Colonic mucosa (tissue), 4 donors: Measurements from ENCODE around the gene GAPDHS. TPM values are rescaled to one million over a fixed set of nuclear protein-coding genes. Genes with fewer than 3 reads are reported as not detected.

ENCODE experiments used
- DNase-seq: peaks from one replicate; pipeline ENCODE4 v3.0.0-alpha.2; 2020
- H3K27ac ChIP-seq: fragments of 200-600 bp; one replicate; pipeline ENCODE4 v1.8.0; 2021
- H3K27me3 ChIP-seq: fragments of 200-600 bp; one replicate; pipeline ENCODE4 v1.8.0; 2021
- H3K36me3 ChIP-seq: fragments of 200-600 bp; one replicate; pipeline ENCODE4 v1.8.0; 2021
- H3K4me1 ChIP-seq: fragments of 200-600 bp; one replicate; pipeline ENCODE4 v1.8.0; 2021; ENCODE audit warnings: mild to moderate bottlenecking
- H3K4me3 ChIP-seq: fragments of 200-600 bp; one replicate; pipeline ENCODE4 v1.8.0; 2021
- H3K9ac ChIP-seq, 2 donors: one replicate each; pipeline ENCODE4 v1.7.0; 2013; ENCODE audit warnings: control low read depth in 2 of 2, low read depth in 2 of 2, low read length in 2 of 2
- H3K9me3 ChIP-seq: fragments of 200-600 bp; one replicate; pipeline ENCODE4 v1.8.0; 2021
- CTCF ChIP-seq: fragments of 200-600 bp; IDR thresholded peaks from one replicate; pipeline ENCODE4 v1.8.0; 2022; ENCODE audit warnings: antibody characterized with exemption, mild to moderate bottlenecking
- intact Hi-C: fragments of 100-400 bp; cut with DNase I; formaldehyde crosslinking; loops from one replicate; pipeline ENCODE4 v1.14.1; 2022
- total RNA-seq, 2 donors: library from RNA; stranded (reverse); fragmentation: NEBNext Ultra II Directional in 1 of 2; extraction: Animal tissue kit (Norgen Biotek cat#: 25700) in 1 of 2; gene quantifications; one replicate each; pipeline ENCODE4 v1.2.1, GENCODE V29; 2021
- donor health status: healthy.
- donor health status: DM: no; HTN: no; CAD: no.
- donor health status: DM: no; HTN: no; CAD: no.

Gene GAPDHS
- total RNA-seq, 2 donors from 2014 or later, result not detected

GRCh38 chr19:35516310-35516709 lies 16.9 kb upstream of the GAPDHS start:
- no peaks in the 10 kb centered on the region for H3K36me3 ChIP-seq
- no peaks in the 10 kb centered on the region for H3K9me3 ChIP-seq
- H3K27ac ChIP-seq, result no peak overlapping the region
- intact Hi-C loops, result no loop called here
- no peak for TF ChIP-seq CTCF
- no peak overlapping the region for H3K4me3 ChIP-seq
- H3K4me1 ChIP-seq, result no peaks in the 10 kb centered on the region
- H3K9ac ChIP-seq, result no peak overlapping the region
- no peak for DNase-seq
- no peaks in the 10 kb centered on the region for H3K27me3 ChIP-seq

GRCh38 chr19:35517342-35517741 lies 15.9 kb upstream of the GAPDHS start:
- Histone ChIP-seq H3K4me1 (no peaks in the 10 kb centered on the region), H3K36me3 (no peaks in the 10 kb centered on the region), H3K27me3 (no peaks in the 10 kb centered on the region), H3K9me3 (no peaks in the 10 kb centered on the region), H3K9ac (no peak overlapping the region), H3K4me3 (no peak overlapping the region), H3K27ac (no peak overlapping the region)
- no peak for TF ChIP-seq CTCF
- intact Hi-C loops, result no loop called here
- DNase-seq, result no peak

GRCh38 chr19:35518313-35518712 lies 14.9 kb upstream of the GAPDHS start:
- Histone ChIP-seq H3K36me3 (no peaks in the 10 kb centered on the region), H3K27me3 (no peaks in the 10 kb centered on the region), H3K9me3 (no peaks in the 10 kb centered on the region), H3K4me3 (no peak overlapping the region), H3K4me1 (no peaks in the 10 kb centered on the region), H3K9ac (no peak overlapping the region), H3K27ac (no peak overlapping the region)
- TF ChIP-seq CTCF, result no peak
- intact Hi-C loops, result no loop called here
- DNase-seq, result no peak

- no peak for TF ChIP-seq CTCF
- intact Hi-C loops, result no loop called here
- Histone ChIP-seq H3K27ac (no peak overlapping the region), H3K9ac (no peak overlapping the region), H3K36me3 (no peaks in the 10 kb centered on the region), H3K4me1 (no peaks in the 10 kb centered on the region), H3K9me3 (no peaks in the 10 kb centered on the region), H3K4me3 (no peak overlapping the region), H3K27me3 (no peaks in the 10 kb centered on the region)
- DNase-seq, result no peak
Measured at GRCh38 chr19:35519291-35519690, 14.0 kb upstream of the GAPDHS start.

- DNase-seq, result no peak
- Histone ChIP-seq H3K9me3 (no peaks in the 10 kb centered on the region), H3K27me3 (no peaks in the 10 kb centered on the region), H3K4me1 (no peaks in the 10 kb centered on the region), H3K36me3 (no peaks in the 10 kb centered on the region), H3K4me3 (no peak overlapping the region), H3K9ac (no peak overlapping the region), H3K27ac (no peak overlapping the region)
- no peak for TF ChIP-seq CTCF
- intact Hi-C loops, result no loop called here
Measured at GRCh38 chr19:35521124-35521743, 12.0 kb upstream of the GAPDHS start.
